Subcutaneous abdominal adipose tissue (tissue), 5 donors: ENCODE data around the gene POLE3.
"Not testable (repeated sequence)": the region's sequence is repeated elsewhere in the genome, so short reads cannot be mapped to it uniquely, and the experiment has no call there.

Source experiments
- H3K27ac ChIP-seq: one replicate; pipeline ENCODE4 v1.7.0; 2013; ENCODE audit warnings: low read depth, mild to moderate bottlenecking, inconsistent platforms, low read length, moderate library complexity
- H3K27me3 ChIP-seq, 5 donors: one replicate each; pipeline ENCODE4 v1.7.0; 2013; ENCODE audit warnings: low read length in 5 of 5, inconsistent platforms in 1 of 5; ENCODE audit not compliant: control insufficient read depth in 5 of 5, insufficient read depth in 4 of 5
- H3K36me3 ChIP-seq, 5 donors: one replicate each; pipeline ENCODE4 v1.7.0; 2013; ENCODE audit warnings: low read length in 5 of 5; ENCODE audit not compliant: control insufficient read depth in 5 of 5, insufficient read depth in 5 of 5
- H3K4me1 ChIP-seq, 5 donors: one replicate each; pipeline ENCODE4 v1.7.0; 2013; ENCODE audit warnings: low read length in 5 of 5, mild to moderate bottlenecking in 3 of 5, moderate library complexity in 1 of 5; ENCODE audit not compliant: control insufficient read depth in 5 of 5, insufficient read depth in 5 of 5
- H3K4me3 ChIP-seq, 5 donors: one replicate each; pipeline ENCODE4 v1.7.0; 2013; ENCODE audit warnings: low read length in 5 of 5, low read depth in 1 of 5
- H3K9ac ChIP-seq, 5 donors: one replicate each; pipeline ENCODE4 v1.7.0; 2013; ENCODE audit warnings: low read length in 5 of 5, mild to moderate bottlenecking in 4 of 5, moderate library complexity in 3 of 5
- H3K9me3 ChIP-seq, 5 donors: one replicate each; pipeline ENCODE4 v1.7.0; 2013; ENCODE audit warnings: low read length in 5 of 5; ENCODE audit not compliant: control insufficient read depth in 5 of 5
- donor health status: healthy.
- donor health status: healthy.
- donor health status: healthy.
- donor health status: healthy.
- donor health status: healthy.

The POLE3 gene, protein sequence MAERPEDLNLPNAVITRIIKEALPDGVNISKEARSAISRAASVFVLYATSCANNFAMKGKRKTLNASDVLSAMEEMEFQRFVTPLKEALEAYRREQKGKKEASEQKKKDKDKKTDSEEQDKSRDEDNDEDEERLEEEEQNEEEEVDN

DNA sequence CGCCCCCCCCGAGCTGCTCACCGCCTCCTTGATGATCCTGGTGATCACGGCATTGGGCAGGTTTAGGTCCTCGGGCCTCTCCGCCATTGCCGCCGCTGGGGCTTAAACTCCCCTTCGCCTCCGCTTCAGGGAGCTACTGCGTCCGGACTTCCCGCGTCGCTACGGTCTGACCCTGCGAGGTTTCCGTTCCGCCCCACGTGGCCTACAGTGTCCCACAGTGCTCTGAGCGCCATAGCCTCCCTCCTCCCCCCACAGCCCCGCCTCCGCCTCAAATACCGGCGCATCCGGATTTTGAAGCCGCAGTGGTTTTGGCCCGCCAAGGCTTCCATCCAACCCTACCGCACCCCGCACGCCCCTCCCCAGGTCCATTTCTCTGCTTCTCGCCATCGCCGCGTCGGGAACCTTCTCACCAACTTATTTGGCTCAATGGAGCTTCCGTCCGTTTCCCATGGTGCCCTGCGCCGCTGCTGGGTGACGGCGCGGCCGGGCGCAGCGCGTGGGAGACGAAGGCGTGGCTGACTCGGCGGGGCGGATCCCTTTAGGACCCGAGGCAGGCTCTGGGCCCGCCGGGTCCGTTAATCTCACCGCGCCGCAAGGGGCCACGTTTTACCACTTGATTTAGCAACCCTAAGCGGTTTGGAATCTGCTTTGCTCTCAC lies at the start of gene POLE3, which contains the start of gene C9orf43:
POLE3 (minus strand) TSS at position 469 of the 658 bp plus-strand sequence; CDS start at position 87, 382 bp downstream.
C9orf43 (plus strand) TSS at position 541 of the 658 bp plus-strand sequence. CDS start 2,747 bp downstream, outside the sequence.
- Histone ChIP-seq H3K9me3 (no peaks in the 10 kb centered on the region), H3K4me3 (peak within 1 kb of the TSS; percentile 81 to 96 (median 90)), H3K27ac (peak within 1 kb of the TSS; percentile 94), H3K4me1 (peaks cover 10 to 21% (median 14%) of the 10 kb centered on the region in 5 donors), H3K27me3 (peaks cover 0 to 4% (median 0%) of the 10 kb centered on the region in 5 donors), H3K36me3 (peaks cover 12 to 16% (median 14%) of the 10 kb centered on the region in 5 donors), H3K9ac (peak within 1 kb of the TSS; percentile 84 to 99 (median 98))

DNA sequence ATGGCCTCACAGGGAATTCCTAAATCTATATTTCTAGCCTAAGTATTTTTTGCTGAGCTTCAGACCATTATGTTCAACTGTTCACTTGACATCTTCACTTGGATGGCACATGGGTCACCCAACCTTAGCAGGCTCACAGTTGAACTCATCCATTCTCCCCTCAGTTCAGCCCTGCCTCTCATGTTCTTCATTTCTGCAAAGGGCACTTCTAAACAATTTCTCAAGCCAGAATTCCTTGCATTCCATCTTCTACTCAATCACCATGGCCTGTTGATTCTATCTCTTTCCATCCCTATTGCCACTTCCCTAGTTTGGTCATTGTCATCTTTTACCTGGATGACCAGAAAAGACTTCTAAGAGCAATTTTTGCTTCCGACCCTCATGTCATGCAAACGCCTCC lies 45.8 kb upstream of the POLE3 start:
- no peaks in the 10 kb centered on the region for H3K27me3 ChIP-seq
- peak overlapping the region; percentile 92 for H3K27ac ChIP-seq
- no peak overlapping the region for H3K4me3 ChIP-seq

GRCh38 chr9:113454914-113455761 lies 44.7 kb upstream of the POLE3 start:
- H3K36me3 ChIP-seq = no peaks in the 10 kb centered on the region
- H3K4me3 ChIP-seq = no peak overlapping the region
- peak overlapping the region; percentile 0 to 59 (median 53) for H3K9ac ChIP-seq
- peaks cover 8 to 29% (median 23%) of the 10 kb centered on the region in 5 donors for H3K4me1 ChIP-seq
- peak overlapping the region; percentile 92 for H3K27ac ChIP-seq
- H3K27me3 ChIP-seq = no peaks in the 10 kb centered on the region
- no peaks in the 10 kb centered on the region for H3K9me3 ChIP-seq

More for the DNA sequence above, 45.8 kb upstream of the POLE3 start:
- H3K9ac ChIP-seq = no peak overlapping the region
- no peaks in the 10 kb centered on the region for H3K9me3 ChIP-seq
- H3K36me3 ChIP-seq = no peaks in the 10 kb centered on the region
- H3K4me1 ChIP-seq = peaks cover 8 to 27% (median 23%) of the 10 kb centered on the region in 5 donors

- no peaks in the 10 kb centered on the region for H3K27me3 ChIP-seq
- no peak overlapping the region for H3K4me3 ChIP-seq
- no peak overlapping the region for H3K27ac ChIP-seq
- H3K4me1 ChIP-seq = peaks cover 8 to 31% (median 27%) of the 10 kb centered on the region in 5 donors
- no peak overlapping the region for H3K9ac ChIP-seq
- H3K9me3 ChIP-seq = no peaks in the 10 kb centered on the region
- H3K36me3 ChIP-seq = no peaks in the 10 kb centered on the region
Measured at GRCh38 chr9:113452113-113452605, 41.7 kb upstream of the POLE3 start.

DNA sequence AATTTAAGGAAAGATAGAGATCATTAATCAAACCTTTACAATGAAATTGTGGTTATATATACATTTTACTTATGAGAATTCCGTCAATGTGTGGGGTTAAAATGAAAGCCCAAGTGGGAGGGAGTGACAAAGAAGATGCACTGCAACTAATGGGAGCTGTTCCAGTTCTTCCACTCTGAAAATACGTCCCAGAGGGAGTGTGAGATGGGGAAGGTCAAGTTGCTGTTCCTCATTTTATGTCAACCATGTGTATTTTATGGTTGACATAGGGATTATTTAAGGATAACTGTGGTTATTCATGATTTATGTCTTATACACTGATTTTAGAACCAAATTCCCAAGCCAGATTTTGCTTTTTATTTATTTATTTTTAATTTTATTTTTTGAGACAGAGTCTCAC lies 38.9 kb upstream of the POLE3 start:
- Histone ChIP-seq H3K4me1 (peaks cover 0 to 12% (median 6%) of the 10 kb centered on the region in 5 donors), H3K4me3 (no peak overlapping the region), H3K36me3 (no peaks in the 10 kb centered on the region), H3K9ac (no peak overlapping the region), H3K27ac (no peak overlapping the region), H3K9me3 (no peaks in the 10 kb centered on the region), H3K27me3 (no peaks in the 10 kb centered on the region)

DNA sequence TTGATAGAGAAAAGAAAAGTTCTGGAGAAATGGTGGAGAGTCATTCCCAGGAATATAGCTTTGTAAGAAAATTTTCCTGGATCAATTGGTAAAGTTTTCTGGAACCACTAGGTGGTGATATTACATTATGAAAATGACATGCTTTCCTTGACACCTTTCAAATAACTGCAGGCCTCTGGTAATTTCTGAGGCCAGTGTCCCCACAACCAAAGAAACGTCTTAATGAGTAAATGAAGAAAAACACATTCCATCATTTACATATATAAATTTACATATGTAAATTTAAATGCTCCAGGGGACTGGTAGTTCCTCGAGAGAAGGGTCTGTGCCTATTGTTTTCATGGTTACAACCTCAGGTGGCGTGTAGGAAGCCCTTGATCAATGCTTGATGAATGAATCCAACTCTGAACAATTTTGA lies 35.9 kb upstream of the POLE3 start:
- Histone ChIP-seq H3K4me1 (peaks cover 0 to 8% (median 4%) of the 10 kb centered on the region in 5 donors), H3K36me3 (no peaks in the 10 kb centered on the region), H3K27ac (no peak overlapping the region), H3K9ac (no peak overlapping the region), H3K4me3 (no peak overlapping the region), H3K9me3 (no peaks in the 10 kb centered on the region), H3K27me3 (no peaks in the 10 kb centered on the region)

DNA sequence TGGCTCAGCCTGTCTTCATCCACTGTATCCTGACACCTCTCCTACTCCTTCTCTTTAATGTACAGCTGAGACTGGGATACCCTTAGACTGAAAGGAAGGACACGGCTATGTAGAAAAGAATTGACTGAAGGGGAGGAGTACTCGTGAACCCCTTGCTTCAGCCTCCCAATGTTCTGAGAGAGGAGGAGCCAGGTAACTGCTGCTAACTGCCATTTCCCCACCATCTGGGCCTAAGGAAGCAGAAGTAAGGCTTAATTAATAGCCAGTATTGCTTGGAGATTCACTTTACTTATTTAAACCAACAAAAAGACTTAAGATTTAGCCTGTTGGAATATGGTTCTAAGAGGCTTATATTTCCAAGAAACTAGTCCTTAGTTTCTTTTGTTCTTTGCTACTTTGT lies 34.3 kb upstream of the POLE3 start:
- Histone ChIP-seq H3K36me3 (no peaks in the 10 kb centered on the region), H3K4me1 (peaks cover 0 to 6% (median 4%) of the 10 kb centered on the region in 5 donors), H3K27ac (no peak overlapping the region), H3K27me3 (no peaks in the 10 kb centered on the region), H3K9me3 (no peaks in the 10 kb centered on the region), H3K4me3 (no peak overlapping the region), H3K9ac (no peak overlapping the region)

- not testable (repeated sequence) for H3K4me3 ChIP-seq, H3K27ac ChIP-seq, H3K9ac ChIP-seq, H3K36me3 ChIP-seq, H3K4me1 ChIP-seq, H3K9me3 ChIP-seq, H3K27me3 ChIP-seq
Measured at GRCh38 chr9:113437716-113438115, 27.2 kb upstream of the POLE3 start.

DNA sequence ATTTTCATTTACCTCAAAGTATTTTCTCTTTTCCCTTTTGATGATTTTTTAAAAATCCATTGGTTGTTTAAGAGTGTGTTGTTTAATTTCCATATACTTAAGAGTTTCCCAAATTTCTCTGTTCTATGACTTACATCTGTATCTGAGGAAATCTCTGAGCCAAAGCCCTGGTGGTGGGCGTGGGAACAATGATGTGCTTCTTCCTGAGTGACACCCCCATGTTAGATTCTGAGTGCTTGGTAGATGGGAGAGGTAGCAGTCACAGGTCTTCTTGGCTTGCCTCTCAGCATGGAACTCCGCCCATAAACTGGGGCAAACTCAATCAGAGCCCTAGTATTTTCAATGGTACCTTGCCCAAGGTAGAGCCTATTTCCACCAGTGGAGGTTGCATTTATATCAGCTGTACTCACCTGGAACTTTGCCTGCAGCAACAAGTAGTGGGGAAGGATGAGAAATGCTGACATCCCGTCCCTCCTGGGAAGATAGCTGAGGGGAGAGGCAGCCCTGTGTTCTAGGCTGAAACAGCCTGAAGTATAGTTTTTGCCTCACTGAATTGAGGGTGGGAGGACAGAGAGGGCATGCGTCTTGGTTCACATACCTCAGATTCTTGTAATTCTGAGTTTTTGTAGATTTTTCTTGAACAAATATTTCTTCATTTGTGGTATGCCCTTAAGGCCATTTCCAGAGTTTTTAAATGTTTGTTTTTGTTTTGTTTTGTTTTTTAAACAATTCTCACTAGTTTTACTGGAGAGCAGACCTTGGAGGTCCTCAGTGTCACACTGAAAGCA lies 26.4 kb upstream of the POLE3 start:
- no peaks in the 10 kb centered on the region for H3K9me3 ChIP-seq
- no peak overlapping the region for H3K27ac ChIP-seq
- no peak overlapping the region for H3K4me3 ChIP-seq
- no peaks in the 10 kb centered on the region for H3K36me3 ChIP-seq
- no peaks in the 10 kb centered on the region for H3K4me1 ChIP-seq
- no peak overlapping the region for H3K9ac ChIP-seq
- H3K27me3 ChIP-seq = no peaks in the 10 kb centered on the region
